ENCODE measurements around the gene ZNF276.

ZNF276 gene

DNA sequence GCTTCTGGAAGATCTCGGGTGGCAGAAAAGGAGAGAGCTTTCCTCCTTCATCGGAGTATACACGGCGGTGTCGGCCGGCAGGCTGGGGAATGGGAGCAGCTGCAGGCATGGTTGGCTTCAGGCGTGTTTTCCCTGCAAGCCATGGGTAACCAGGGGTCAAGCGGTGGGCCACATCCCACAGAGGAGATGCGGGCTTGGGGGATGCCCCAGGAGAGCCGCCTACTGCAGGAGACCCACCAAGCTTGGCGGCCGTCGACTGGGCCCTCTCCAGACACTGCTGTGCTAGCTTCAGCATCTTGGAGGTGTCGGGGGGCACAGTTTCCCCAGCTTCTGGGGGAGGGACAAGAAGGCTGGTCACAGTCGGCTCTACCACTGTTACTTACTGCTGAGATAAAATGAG is 4.8 kb upstream of the ZNF276 start:
- no peak for DNase-seq (ENCODE audit: low spot score)

DNA sequence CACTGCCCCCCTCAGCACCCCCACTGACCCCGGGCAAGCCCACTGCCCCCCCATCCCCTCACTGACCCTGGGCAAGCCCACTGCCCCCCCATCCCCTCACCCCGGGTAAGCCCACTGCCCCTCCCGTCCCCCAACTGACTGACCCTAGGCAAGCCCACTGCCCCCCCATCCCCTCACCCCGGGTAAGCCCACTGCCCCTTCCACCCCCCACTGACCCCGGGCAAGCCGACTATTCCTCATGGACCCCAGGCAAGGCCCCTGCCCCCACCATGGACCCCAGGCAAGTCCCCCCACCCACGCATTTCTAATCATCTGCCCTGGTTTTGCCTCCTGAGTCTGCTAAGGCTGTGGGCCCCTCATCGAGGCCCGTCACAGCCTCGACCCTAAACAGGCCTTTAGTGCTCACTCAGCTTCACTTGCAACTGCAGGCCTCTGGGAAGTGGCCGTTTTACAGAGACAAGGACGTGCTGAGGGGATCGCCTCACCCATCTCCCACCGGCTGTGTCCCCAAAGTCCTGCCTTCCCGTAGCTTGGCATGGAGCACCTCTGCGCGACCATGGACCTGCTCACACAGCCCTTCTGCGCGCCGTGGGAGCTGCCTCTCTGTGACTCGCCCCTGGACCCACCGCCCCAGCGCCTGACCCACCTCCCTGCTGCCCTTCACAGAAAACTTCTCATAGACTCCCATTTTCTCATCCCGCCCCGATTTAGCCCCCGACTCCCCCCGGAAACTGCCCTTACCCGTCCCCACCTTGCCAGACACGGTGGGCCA is 4.2 kb upstream of the ZNF276 start:
- no peak for DNase-seq (ENCODE audit: low spot score)

DNA sequence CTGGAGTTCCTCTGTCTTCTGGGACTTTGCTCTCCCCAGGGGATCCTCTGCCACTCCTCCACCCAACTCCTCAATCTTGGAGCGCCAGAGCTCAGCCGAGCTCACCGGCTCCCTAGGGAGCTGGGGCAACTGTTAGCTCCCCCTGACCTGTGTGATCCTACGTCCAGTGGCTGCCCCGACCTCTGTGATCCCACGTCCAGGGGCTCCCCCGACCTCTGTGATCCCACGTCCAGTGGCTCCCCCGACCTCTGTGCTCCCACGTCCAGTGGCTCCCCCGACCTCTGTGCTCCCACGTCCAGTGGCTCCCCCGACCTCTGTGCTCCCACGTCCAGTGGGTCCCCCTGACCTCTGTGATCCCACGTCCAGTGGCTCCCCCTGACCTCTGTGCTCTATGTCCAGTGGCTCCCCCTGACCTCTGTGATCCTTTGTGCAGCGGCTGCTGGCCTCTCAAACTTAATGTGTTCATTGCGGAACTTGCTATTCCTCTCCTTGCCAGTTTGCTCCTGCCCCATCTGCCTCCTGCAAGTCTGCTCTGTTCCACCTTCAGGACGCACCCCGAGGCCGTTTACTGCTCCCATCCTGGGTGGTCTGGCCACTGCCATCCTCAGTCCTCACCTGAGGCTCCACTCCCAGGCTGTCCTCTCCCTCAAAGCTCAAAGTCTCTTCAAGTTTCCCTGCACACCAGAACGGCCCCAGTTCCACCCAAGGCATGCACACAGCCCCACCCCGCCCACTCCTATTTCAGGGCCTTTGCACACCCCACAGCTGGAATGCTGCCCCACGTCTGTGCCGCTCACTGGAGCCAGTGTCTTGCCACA is 3.4 kb upstream of the ZNF276 start:
- DNase-seq (ENCODE audit: low spot score): no peak

DNA sequence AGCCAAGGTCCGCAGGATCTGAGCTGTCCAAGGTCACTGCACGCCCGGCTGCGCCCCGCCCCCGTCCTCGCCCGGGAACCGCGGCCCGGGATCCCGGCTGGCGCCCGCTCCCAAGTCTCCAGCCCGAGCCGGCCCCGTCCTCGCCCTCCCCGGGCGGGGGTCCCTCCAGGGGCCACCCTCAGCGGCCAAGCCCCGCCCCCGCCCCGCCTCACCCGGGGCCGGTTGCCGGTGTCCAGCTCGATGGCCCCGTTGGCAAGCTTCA is 855 bp upstream of the ZNF276 start:
- DNase-seq (ENCODE audit: low spot score): no peak

DNA sequence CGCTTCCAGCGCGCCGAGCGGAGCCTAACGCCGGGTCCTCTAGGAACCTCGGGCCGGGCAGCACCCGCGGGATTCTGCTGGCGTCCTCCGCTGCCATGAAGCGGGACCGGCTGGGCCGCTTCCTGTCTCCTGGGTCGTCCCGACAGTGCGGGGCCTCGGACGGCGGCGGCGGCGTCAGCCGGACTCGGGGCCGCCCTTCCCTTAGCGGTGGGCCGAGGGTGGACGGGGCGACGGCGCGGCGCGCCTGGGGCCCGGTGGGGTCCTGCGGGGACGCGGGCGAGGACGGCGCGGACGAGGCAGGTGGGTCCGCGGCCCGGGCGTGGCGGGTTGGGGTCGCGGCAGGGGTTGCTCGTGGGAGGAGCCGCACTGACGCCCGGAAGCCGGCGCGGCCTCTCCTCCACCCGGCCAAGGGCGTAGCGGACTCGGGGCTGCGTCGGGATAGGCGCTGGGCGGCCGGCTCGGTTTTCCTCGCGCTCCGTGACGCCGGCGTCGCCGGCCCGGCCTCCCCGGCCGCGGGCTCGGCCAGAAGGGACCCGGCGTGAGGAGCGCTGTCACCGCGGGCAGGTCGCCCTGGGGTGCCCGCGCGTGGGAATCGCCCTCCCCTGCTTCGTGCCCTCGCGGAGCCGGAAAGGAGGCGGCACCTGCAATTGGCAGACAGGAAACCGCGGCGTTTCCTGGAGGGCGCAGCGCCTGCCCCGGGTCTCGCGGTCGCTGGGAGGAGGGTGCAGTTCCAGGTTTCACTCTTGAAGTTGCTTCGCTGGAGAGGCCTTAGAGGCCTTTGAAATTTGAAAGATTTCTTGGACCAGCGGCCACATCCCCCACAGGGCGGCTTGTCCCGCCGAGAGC is 432 bp downstream of the ZNF276 start:
- peak; percentile 77 for DNase-seq (ENCODE audit: low spot score)

DNA sequence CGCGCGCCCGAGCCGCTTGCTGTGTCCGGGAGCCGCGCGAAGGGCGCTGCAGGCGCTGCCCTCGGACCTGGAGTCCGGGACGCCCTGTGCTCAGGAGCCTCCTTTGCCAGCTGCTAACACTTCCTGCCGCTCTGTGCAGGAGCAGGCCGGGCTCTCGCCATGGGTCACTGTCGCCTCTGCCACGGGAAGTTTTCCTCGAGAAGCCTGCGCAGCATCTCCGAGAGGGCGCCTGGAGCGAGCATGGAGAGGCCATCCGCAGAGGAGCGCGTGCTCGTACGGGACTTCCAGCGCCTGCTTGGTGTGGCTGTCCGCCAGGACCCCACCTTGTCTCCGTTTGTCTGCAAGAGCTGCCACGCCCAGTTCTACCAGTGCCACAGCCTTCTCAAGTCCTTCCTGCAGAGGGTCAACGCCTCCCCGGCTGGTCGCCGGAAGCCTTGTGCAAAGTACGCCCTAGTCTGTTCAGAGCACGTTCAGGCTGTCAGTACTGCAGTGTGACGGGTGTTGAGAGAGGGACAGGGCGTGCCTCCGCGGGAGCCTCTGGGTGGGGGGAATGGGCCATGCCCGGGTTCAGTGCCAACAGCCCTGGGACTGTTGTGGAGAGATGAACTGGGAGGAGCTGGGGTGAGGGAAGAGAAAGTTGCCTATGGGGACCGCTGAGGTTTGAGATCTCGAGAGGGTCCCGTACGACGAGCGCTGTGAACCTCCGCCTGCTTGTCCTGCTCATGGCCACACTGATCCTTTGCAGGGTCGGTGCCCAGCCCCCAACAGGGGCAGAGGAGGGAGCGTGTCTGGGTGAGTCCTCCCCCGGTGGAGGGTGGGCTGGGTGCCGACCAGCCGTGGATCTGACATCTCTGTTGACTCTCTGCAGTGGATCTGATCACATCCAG is 1.3 kb downstream of the ZNF276 start:
- DNase-seq (ENCODE audit: low spot score): no peak

DNA sequence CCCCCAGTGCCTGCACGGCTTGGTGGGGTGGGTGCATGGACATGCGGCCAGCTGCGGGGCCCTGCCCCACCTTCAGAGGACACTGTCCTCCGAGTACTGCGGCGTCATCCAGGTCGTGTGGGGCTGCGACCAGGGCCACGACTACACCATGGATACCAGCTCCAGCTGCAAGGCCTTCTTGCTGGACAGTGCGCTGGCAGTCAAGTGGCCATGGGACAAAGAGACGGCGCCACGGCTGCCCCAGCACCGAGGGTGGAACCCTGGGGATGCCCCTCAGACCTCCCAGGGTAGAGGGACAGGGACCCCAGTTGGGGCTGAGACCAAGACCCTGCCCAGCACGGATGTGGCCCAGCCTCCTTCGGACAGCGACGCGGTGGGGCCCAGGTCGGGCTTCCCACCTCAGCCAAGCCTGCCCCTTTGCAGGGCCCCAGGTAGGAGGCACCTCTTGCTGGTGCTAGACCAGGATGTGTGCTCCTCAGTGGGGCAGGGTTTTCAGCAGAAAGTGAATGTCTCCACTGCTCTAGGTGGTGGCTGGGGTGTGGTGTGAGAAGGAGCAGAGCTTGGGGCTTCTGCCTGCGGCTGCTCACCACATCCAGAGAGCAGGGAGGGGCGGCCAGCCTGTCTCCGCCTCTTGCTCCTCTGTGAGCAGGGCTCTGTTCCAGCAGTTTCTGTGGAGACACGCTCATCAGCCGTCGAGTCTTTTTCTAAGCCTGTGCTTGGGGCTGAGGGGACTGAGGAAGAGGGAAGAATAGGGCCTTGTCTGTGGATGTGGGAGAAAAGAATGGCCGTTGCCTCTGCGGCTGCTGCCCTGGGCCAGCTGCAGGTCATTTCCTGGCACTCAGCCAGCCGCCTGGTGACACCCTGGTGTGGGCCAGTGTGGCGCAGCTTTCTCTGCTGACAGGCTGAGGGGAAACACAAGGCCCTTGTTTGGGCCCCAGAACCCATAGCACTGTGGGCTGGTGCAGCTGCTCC is 2.2 kb downstream of the ZNF276 start:
- DNase-seq (ENCODE audit: low spot score): peak; percentile 28

DNA sequence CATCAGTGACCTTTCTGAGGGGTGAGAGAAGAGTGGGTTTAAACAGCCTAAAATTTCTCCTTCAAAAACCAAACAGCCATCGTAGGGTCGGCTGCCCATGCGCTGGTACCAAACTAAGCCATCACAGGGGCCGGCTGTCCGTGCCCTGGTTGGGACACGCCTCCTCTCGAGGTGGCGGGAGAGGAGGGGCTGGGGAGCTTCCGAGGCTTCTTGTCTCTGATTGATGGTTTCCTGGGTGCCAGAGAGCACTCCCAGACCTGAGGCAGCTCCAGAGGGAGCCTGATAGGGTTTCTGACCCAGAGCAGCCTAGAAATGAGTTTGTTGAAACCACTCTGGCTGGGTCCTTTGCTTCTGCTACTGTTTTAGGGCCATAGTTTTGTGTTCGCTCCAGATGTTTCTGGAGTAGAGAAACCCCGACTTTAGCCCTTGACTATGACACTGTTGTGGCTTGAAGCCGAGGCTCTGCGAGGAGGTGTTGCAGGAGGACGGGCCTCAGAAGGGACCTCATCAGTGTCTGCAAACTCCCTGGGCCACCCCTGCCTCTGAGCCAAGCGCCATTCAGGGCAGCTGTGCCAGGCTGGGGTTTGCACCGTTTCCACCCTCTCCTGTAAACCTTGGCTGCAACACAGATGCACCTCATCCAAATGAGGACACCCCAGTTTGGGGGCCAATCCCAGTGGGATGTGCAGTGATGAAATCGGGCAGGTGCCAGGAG is 6.2 kb downstream of the ZNF276 start:
- DNase-seq (ENCODE audit: low spot score): no peak

DNA sequence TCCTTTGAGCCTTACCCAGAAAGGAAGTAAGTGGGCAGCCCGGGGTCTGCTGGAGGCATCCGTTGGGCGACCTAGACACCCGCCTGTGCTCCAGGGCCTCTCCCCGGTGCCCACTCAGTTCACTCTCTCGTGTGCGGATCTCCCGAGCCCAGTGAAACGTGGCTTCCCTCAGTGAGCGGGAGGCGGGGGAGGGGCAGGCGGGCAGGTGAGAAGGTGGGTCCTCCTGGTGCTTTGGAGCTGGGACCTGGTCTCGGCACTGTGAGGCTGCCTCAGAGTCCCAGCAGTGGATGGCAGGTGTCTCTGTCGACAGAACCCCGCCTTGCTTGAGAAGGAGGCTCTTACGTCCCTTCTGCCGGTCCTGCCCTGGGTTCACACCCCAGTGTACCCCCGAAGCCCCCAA is 8.0 kb downstream of the ZNF276 start:
- DNase-seq (ENCODE audit: low spot score): no peak

DNA sequence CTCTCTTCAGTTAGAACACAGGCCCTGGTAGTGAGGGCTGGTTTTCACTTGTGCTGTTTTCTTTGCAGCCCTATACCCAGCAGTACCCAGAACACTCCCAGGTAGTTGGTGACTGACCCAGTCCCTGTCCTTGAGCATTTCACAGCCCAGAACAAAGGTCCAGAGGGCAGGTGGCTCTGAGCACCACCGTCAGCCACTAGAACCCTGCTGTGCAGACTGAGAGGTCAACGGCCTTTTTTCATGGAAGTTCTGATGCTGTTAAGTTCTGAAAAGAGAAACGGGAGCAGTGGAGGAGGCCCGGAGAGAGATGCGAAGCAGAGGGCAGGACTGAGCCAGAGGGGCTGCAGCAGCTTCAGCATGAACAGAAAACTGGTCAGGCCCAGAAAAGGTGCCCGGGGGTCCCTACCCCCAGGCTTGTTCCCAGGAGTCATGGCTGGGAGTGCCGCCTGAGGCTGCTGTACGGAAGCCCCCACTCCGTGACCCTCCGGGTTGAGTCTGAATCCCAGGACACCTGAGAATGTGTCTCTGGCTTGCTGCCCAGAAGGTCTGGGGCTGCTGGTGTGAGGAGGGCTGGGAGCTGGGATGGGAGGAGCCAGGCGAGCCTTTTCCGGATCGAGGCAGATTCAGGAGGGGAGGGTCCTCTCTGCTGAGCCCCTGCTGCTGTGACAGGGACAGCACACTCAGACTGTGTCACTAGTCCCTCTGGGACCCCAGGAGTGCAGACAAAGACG is 8.7 kb downstream of the ZNF276 start:
- no peak for DNase-seq (ENCODE audit: low spot score)

DNA sequence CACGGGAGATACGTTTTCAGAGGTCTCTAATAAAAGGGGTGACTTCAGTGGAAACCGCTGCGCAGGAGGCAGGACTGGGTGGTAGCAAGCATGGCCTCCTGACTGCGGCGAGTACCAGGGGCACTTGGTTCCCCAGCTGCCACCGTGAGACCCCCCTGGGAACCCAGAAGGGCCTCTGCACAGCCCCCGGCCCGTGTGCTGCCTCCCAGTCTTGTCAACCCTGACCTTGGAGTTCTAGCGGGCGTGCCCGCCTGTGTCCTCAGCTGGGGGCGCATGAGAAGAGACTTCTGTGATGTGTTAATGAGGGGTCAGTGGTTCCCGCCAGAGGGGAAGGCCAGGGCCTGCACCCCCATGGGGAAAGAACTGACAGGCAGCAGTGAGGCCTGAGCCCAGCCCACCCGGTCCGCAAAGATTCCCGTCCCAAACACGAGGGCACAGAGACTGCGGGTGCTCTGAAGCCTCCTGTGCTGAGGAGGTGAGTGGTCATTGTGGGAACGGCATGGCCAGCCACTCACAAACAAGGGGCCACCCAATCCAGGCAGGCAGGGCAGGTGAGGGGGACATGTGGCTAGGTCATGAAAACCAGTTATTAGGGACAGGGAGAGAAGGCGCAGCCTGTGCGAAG is 9.4 kb downstream of the ZNF276 start:
- DNase-seq (ENCODE audit: low spot score): no peak

DNA sequence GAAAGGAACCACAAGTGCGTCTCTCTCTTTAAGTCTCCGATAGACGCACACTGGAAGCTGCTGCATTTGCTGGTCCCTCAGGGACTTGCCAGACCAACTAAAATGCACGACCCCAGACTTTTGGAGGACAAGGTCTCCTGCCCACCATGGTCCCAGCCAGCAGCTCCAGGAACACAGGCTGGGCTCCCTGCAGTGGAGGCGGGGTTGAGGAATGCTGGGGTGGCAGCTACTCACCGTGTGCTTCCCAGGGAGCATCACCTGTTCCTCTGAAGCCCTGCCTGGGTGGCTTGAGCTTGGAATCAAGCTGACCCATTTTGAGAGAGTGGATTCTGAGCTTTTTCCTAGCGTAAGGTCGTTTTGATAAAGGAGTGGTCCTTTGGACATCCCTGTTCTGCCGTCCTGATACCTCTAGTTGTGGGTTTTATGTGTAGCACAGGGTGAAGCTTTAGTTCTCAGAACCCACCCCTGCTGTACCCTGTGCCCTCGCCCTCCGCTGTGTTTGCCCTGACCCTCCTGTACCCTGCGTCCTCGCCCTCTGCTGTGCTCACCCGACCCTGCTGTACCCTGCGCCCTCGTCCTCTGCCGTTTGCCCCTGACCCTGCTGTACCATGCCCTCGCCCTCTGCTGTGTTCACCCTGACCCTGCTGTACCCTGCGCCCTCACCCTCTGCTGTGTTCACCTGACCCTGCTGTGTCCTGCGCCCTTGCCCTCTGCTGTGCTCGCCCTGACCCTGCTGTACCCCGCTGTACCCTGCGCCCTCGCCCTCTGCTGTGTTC is 11.0 kb downstream of the ZNF276 start:
- DNase-seq (ENCODE audit: low spot score): no peak

DNA sequence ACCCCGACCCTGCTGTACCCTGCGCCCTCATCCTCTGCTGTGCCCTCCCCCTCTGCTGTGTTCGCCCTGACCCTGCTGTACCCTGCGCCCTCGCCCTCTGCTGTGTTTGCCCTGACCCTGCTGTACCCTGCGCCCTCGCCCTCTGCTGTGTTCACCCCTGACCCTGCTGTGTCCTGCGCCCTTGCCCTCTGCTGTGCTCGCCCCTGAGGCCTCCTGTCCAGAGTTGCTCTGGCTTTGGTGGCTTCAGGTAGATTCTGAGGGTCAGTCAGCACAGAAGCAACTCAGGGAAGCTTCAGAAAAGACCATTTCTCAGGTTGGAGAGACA is 11.5 kb downstream of the ZNF276 start:
- DNase-seq (ENCODE audit: low spot score): no peak

DNA sequence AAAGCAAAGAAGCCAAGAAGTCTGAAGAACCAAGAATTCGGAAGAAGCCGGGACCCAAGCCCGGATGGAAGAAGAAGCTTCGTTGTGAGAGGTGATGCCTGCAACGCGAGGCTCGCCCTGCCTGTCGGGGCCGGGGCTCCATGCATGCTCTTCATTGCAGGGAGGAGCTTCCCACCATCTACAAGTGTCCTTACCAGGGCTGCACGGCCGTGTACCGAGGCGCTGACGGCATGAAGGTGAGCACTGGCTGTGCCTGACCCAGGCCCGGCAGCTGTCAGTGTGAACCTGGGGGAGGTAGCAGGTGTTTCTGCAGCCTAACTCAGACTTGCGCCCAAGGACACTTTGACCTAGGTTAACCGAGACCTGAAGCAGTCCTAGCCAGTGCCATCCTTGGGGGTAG is 12.0 kb downstream of the ZNF276 start:
- DNase-seq (ENCODE audit: low spot score): no peak

DNA sequence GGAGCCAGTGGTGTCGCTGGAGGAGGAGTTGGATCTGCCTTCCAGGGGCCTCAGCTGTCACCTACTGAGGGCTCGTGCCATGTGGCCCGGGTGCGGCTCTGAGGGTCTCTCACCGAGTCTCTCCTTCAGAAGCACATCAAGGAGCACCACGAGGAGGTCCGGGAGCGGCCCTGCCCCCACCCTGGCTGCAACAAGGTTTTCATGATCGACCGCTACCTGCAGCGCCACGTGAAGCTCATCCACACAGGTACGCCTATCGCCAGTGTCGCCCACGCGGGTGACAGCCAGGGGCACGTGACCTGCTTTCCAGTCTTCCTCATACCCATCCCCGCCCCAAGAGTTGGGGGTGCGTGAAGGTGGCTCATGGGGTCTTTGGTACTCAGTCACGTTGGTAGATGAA is 12.5 kb downstream of the ZNF276 start:
- no peak for DNase-seq (ENCODE audit: low spot score)

DNA sequence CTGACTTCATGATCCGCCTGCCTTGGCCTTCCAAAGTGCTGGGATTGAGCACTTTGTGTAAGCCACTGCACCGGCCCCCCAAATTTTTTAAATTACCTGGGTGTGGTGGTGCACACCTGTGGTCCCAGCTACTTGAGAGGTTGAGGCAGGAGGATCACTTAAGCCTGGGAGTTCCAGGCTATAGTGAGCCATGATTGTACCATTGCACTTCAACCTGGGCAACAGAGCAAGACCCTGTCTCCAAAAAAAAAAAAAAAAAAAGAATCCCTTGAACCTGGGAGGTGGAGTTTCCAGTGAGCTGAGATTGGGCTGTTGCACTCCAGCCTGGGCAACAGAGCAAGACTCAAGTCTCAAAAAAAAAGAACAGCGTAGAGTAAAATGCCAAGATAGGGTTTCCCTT is 15.2 kb downstream of the ZNF276 start:
- DNase-seq (ENCODE audit: low spot score): no peak

DNA sequence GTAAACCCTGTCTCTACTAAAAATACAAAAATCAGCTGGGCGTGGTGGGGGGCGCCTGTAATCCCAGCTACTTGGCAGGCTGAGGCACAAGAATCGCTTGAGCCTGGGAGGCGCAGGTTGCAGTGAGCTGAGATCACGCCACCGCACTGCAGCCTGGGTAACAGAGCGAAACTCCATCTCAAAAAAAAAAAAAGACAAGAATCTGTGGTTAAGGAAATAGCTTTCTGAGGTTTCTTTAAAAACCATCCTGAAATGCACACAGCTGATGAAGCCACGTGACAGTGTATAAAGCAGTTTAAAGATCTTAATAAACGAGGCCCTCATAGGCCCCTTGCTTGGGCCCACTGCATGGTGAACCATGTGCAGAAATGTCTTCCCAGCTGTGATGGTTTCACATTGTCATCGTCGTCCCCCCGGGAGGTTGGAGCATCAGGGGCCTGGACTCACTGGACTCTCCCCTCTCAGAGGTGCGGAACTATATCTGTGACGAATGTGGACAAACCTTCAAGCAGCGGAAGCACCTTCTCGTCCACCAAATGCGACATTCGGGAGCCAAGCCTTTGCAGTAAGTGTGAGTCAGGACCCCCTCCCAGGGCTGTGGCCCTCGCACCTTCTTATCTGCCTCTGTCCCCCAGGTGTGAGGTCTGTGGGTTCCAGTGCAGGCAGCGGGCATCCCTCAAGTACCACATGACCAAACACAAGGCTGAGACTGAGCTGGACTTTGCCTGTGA is 16.2 kb downstream of the ZNF276 start:
- no peak for DNase-seq (ENCODE audit: low spot score)

DNA sequence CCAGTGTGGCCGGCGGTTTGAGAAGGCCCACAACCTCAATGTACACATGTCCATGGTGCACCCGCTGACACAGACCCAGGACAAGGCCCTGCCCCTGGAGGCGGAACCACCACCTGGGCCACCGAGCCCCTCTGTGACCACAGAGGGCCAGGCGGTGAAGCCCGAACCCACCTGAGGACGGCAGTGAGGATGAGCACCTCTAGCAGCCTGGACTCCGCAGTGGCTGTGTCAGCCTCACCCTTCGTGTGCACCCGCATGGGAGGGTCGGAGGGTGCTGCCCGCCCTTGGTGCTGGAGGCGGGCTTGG is 16.7 kb downstream of the ZNF276 start:
- no peak for DNase-seq (ENCODE audit: low spot score)

Measured in GM03348 (cell line).